GM21447 (cell line): ENCODE results near the gene CPXM2.
A peak's percentile ranks its signal among the peaks of the same experiment; 100 is the strongest.

Experiments
- ATAC-seq: cut with Tn5 transposase; IDR thresholded peaks from one replicate; pipeline ENCODE4 v1.9.1; 2021; ENCODE audit not compliant: unreplicated experiment

The CPXM2 gene

DNA sequence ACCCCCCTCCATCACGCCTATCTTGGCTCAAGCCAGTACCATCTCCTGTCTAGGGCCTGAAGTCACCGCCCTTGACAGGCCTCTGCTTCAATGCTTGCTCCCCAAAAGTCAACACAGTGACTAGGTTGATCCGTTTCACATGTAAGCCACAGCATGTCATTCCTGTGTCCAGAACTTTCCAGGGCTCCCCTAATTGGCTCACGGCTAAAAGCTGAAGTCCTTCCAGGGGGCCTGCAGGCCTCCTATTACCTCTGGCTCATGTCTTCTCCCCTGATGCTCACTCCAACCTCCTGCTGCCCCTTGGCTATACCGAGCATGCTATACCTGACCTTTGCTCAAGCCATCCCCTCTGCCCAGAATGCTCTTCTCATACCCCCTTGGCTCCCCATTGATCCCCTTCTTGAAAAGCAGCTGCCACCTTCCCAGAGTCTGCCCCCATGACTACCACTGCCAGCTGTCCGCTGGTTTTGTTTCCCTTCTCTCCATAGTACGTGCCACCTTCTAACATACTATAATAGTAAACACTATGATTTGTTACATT is 39.1 kb downstream of the CPXM2 start:
- no peak for ATAC-seq

DNA sequence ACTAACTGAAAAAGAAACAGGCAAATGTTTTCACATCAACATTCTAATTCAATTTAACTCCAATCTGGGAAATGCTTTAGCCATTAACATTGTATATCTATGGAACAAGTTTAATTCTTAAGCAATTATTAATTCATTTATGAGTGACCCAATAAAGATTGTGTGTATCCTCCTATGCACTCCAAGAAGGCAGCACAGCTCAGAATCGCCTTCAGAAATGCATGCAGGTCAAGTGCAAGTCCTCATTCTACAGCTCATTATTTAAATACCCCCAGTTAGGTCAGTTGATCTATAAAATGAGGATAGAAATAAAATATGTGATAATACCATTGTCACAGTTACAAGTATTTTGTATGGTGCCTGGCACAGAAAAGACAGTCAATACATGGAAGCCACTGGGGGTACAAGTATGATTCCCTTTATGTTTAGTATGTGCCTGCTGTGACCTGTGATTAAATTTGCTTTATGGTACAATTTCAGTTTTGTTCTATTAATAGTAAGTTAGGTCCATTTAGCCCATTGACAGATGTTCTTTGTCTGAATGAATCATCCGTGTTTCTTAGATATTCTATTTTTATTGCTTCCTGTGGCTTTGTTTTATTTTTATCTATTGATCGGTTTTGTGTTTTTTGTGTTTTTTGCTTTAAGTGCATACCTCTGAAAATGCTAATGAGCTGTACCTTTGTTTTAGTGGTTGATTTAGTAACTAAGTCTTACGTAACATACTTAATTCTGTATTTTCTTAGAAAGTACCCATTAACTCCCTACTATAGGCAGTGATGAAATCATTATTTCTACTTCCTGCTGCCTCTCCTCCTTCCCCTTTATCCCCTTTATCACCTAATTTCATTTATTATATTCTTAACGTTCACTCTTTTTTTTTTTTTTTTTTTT is 42.8 kb downstream of the CPXM2 start:
- peak; percentile 91 for ATAC-seq

DNA sequence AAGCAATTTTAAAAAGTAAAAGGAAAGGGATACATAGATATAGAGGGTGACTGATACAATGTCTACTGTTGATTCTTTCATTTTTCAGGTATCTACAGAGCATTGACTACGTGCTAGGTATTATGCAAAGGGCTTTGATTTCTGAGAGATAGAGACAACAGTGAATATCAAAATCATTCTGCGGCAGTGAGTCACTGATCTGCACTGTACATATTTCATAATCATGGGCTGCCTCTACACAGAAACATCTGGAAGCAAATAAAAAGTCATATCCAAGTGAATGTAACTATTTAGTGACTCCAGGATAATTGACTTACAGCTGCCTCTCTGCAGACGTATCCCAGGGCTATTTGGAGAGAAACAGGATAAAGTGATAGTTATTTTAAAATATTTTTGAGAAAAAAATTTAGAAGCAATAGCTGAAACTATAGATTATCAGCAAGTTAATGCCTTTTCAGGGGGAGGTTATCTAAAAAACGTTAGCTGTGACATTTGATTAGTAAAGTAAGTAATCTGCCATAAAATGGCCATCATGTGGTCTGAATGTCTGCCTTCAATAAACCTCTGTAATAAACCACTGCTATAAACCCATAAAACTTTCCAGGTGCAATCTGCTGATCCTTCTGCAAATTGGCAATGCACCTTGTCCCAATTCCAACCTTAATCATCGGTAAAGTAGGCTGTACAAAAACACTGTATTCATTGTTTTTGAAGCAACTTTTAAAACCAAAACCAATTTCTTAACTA is 43.7 kb downstream of the CPXM2 start:
- no peak for ATAC-seq

DNA sequence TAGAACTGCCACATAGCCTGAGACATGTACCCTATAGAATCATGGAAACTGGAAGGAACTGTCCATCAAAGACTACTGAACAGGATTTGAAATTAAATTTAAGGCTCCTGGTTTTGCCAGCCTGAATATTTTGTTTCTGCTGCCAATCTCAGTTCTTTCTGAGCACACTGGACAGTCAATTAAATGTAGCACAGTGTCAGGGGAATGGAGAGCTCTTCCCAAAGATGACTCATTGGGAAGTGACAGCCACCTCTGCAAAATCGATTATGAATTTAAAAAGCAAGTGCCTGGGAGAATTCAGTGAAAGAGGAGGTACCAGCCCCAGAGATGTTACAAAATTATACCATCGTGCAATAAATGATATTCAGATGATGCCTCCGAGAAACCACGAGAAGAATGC is 47.8 kb downstream of the CPXM2 start:
- no peak for ATAC-seq

DNA sequence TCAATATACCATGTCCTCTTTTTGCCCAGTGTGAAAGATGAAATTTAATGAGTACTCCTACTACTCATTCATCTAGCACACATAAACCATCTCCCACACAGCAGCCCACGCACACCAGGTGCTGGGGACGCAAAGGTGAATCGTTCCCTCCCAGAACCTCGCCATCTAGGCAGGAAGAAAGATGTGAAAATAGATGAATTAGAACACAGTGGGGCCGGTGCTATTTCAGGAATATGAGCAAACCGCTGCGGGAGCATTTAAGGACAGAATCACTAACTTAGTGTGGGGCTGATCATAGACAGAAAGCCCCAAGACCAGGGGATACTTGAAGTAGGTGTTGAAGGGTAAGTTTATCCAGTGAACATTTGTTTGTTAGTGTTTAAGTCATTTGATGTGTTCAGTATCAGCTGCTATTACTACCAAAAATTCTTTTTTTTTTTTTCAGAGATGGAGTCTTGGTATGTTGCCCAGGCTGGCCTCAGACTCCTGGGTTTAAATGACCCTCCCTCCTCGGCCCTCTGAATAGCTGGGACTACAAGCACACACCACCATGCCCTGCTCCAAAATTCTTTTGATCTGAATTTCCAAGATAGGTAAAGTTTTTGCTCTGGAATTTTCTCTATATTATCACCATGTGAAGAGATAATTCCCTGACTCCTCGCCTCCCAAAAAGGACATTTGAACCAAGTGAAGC is 48.8 kb downstream of the CPXM2 start:
- ATAC-seq: no peak

DNA sequence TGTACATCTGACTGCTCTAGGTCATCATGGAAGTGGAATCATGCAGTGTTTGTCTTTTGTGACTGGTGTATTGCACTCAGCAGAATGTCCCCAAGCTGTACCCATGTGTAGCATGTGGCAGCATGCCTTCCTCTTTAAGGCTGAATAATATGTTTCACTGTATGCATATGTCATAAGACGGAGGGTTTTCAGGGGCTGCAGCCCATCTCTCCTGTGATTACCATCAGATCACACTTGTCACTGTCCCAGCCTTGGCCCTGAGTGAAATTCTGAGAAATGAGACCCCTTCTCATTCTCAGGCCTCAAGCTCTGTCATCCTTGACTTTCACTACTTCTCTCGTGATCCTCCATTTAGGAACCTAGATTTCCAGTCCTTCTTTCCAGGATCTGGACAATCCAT is 50.0 kb downstream of the CPXM2 start:
- no peak for ATAC-seq

DNA sequence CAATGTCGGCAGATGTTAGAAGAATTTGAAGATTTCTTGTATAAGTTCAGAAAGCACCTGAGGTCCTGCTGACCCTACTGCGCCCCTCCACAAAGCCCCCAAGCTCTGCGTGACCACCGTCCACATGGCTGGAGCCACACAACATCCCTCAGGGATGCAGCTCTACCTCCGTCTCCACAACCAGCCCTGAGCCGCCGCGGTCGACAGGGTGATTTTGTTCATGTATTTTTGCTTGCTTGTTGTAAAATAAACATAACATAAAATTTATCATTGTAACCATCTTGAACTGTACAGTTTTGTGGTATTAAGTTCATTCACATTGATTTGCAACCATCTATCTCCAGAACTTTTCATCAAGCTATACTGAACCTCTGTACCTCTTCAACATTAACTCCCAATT is 50.5 kb downstream of the CPXM2 start:
- ATAC-seq: no peak

DNA sequence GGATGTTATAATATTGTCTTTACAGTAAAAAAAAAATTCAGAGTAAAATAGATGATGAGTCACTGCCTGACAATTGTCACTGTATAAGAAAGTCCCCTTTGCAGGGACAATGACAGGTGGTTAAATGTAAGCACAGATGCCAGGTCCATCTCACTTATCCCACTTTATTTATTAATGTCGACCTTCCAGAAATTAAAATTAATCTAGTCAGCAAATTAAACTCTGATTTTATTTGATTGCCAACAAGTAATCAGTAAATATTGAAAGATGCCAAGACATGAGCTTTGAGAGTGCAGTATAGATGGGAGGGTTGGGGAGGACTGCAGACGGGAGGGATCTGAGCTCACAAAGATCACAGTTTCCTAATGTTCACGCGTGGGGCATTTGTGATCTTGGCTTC is 50.9 kb downstream of the CPXM2 start:
- no peak for ATAC-seq

DNA sequence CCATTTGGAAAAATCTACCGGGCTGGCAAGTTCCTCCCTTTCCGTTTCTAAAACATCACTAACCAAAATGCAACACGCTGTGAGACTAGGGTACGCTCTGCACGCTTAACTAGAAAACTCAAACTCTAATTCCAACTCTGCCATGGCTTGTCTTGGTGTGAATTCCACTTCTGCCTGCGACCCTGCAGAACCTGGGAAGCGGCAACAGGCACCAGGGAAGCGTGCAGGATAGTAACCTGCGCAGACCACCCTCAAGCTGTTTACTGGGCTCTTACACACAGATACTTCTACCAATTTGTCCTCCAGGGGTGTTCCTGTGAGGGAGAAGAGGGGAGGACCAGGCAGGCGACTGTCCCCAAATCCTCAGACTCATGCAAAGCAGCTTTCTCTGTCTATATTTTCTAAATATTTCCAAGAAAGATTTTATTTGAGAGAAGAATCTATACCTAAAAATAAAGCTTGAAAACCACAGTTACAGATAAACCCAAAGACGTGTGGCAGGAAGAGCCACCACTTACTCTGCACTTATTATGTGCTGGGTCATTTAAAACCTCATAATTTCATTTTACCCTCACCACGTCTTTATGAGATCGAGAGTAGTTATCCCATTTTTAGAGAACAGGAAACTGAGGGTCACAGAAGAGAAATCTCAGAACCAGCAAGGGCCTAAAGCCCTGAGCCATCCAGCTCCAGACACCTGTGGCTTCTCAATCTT is 52.9 kb downstream of the CPXM2 start:
- no peak for ATAC-seq

DNA sequence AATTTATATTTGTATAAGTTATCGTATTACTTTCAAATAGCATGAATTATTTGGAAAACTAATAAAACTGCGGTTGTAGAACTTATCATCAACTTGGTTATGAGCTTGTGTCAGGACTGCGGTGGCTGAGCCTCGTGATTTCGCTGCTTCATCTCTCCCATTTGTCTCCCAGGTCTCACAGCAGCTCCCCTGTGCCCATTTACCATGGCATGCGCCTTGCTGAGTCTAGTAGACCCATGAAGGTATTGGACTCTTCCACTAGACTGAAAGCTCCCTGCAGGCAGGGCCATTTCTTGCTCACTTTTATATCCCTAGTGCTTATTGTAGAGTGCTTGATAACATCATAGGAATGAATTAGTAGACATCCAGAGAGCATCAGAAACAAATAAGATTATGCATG is 53.9 kb downstream of the CPXM2 start:
- no peak for ATAC-seq

DNA sequence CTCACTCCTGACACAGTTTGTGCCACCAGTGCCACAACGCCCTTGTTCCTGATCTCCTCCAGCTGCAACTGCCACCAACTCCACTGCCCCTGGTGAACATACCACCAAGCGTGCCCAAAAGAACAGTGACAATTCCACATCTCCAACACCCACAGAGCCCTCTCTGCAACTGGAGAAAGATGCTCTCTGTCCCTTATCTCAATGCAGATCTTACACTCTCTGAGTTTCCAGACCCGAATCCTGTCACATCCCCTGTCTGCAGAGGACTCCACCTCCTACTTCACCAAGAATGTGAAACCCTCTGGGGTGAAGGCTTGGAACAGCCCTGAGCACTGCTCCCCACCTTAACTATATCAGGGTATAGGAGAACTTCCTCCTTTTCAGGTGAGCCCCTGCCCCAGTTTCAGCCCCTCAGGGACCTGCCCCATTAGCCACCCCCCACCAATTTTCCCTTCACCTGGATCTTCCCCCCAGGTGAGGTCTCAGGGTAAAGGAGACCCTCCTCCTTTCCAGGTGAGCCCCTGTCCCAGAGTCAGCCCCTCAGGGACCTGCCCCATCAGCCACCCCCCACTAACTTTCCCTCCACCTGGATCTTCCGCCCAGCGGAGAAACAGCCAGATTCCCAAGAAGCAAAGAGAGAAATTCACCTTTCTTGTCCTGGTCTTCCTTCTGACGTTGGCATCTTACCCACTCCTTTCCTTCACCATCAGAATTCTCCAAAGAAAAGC is 55.0 kb downstream of the CPXM2 start:
- ATAC-seq: no peak

DNA sequence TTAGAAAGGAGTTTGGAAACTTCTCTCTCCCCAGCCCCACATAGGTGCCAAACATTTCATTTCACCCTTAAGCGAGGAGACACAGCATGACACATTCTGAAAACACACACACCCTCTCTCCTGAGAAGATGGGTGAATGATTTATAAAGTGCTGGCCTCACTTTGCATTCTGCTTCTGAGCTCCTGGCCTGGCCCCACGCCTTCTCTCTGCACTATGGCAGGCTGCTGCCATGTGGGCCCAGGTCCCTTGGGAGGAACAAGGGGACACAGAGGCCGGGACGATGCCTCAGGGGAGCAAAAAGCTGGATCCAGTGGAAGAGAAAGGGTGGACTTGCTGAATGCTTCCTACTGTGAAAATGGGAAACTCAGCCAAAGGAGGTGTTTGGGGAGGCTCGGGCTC is 56.0 kb downstream of the CPXM2 start:
- ATAC-seq: peak; percentile 99

DNA sequence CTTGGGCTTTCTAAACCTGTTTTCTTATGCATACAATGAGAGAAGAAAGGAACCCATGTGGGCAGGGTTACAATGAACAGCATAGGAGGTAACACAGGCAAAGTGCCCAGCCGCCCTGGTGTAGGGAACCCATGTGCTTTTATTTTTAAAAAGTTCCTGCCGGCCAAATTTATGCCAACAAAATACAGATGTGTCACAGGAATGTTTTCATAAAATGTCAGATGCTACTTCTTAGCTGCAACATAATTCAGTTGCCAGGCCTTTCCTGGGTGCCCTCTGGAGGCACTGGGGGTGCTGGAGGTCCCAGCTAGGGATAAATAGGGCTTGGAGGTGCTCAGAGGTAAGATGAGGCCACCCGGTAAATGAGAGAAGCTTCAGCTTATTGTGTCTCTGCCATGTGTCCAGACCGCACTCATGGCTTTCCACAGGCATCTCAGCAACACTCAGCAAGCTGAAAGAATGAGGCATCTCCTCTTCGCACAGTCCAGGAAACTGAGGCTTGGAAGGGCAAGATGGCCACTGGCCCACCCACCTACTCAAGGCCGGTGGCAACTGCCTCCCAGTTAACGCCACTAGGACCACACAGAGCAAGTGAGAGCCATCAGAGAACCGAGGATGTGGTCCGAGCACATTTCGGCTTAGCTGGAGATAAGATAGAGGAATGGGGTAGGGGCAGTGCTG is 58.3 kb downstream of the CPXM2 start:
- ATAC-seq: no peak

DNA sequence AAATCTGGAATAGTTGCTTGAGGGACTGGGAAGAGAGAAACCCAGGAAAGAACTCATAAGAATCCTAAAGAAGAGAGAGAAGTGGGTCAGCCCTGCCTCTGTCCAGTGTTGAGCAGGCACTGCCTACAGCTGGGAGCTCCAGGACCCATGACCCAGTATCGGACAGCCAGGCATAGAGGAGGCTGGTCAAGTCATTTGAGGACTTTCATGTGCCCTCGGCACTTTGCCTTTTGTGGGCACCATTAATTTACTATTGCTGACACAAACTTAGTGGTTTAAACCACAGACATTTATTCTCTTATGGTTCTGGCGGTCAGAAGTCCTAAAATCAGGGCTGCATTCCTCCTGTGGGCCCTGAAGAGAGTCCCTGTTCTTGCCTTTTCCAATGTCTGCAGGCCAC is 60.3 kb downstream of the CPXM2 start:
- ATAC-seq: no peak

DNA sequence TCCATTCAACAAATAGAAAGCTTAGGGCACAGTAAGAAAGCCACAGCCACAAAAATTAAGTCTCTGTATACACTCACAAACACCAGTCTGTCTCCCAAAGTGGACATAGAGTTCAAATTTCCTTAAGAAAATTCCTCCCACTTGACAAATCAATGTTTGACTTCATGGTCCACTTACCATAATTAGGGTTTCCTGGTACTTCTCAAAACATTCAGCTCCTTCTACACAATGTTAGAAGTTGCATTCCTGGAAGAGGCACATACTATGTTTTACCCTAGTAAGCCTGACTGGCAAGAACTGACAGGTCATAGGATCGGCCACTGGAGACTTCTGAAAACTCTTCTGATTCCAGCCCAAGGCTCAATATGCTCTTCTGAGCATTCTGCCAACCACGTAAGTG is 70.5 kb downstream of the CPXM2 start:
- no peak for ATAC-seq

DNA sequence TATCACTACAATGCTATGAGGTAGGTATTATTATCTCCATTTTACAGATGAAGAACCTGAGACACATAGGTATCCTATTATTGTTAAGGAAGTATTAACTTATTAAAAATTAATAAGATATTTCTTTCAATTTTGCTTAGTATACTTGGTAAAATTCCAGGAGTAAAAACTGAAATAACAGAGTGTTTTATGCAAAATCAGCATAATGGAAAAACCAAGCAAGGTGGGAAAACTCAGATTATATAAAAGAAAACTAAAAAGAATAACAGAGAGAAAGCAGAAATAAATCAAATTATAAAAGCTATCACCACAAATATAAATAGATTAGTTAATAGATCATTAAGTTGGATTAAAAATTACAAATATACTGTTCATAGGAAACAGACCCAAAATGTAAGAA is 82.0 kb downstream of the CPXM2 start:
- no peak for ATAC-seq

DNA sequence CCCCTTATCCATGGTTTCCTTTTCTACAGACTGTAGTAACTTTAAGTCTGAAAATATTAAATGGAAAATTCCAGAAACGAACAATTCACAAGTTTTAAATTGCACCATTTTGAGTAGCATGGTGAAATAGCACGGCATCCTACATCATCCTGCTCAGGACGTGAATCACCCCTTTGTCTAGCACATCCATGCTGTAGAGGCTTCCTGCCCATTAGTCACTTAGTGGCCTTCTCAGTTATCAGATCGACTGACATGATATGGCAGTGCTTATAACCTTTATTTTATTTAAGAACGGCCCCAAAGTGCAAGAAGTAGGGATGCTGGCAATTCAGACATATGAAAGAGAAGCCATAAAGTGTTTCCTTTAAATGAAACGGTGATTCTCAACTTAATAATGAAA is 82.7 kb downstream of the CPXM2 start:
- ATAC-seq: no peak

DNA sequence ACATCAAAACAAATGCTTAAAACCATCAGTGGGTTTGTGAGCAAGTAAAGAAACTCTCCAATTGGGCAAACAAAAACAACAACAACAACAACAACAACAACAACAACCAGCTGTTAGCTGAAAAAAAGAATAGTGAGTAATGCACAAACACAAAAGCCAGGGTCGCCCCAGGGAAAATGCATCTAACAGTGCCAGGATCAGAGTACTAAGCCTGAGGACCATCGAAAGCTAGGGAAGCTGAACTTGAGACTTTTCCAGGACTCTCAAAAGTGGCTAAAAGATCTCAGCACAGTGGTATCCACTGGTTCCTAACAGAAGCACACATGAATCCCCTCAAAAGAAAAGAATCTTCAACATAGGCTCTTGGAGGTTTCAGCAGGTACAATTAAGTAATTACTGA is 83.3 kb downstream of the CPXM2 start:
- ATAC-seq: no peak

DNA sequence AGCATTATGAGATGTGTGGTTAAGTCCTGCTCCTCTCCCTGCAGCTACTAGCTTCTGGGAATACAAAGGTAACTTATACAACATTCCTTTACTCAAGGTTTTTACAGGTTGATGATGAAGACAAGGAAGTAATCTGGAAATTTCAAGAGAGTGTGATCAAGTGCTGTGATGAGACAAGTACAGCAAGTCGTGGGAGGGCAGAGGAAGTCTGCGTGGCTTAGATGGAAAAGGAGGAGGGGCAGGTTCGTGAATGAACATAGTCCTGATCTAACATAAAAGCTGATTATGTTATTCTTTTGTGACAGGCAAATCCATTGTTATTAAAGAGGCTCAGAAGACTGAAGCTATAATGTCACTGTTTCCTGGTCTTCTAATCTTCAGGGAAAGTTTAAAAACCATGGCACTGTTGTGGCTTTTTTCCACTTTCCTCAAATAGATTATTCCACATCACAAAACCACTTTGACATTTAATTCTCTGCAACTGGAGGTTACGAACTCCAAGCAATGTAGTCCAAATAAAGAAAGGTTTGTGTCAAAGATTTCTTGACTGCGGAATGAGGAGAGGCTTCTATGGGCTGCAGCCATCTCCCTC is 84.1 kb downstream of the CPXM2 start:
- no peak for ATAC-seq
